ENCODE results near the gene KDM4E.

The KDM4E gene

GRCh38 chr11:95074792-95075563, 49.9 kb downstream of the KDM4E start:
- Histone ChIP-seq H3K9ac (ENCODE audit: low read length) (no peak overlapping the region), H3K27me3 (ENCODE audit: control insufficient read depth, insufficient read depth, low read length) (no peaks in the 10 kb centered on the region), H3K4me1 (ENCODE audit: control insufficient read depth, low read depth, low read length) (no peaks in the 10 kb centered on the region), H3K9me3 (ENCODE audit: control insufficient read depth, low read depth, low read length) (no peaks in the 10 kb centered on the region), H3K4me3 (ENCODE audit: low read length) (no peak overlapping the region), H3K27ac (ENCODE audit: low read length) (no peak overlapping the region), H3K36me3 (ENCODE audit: control insufficient read depth, low read depth, low read length) (no peaks in the 10 kb centered on the region)

GRCh38 chr11:95076416-95076815, 51.4 kb downstream of the KDM4E start:
- Histone ChIP-seq H3K27me3 (ENCODE audit: control insufficient read depth, insufficient read depth, low read length) (no peaks in the 10 kb centered on the region), H3K4me3 (ENCODE audit: low read length) (no peak overlapping the region), H3K27ac (ENCODE audit: low read length) (no peak overlapping the region), H3K4me1 (ENCODE audit: control insufficient read depth, low read depth, low read length) (peaks cover 2% of the 10 kb centered on the region), H3K9ac (ENCODE audit: low read length) (no peak overlapping the region), H3K9me3 (ENCODE audit: control insufficient read depth, low read depth, low read length) (no peaks in the 10 kb centered on the region), H3K36me3 (ENCODE audit: control insufficient read depth, low read depth, low read length) (no peaks in the 10 kb centered on the region)

GRCh38 chr11:95076981-95077380, 51.9 kb downstream of the KDM4E start:
- H3K27ac ChIP-seq (ENCODE audit: low read length), result no peak overlapping the region
- peaks cover 6% of the 10 kb centered on the region for H3K4me1 ChIP-seq (ENCODE audit: control insufficient read depth, low read depth, low read length)

More at GRCh38 chr11:95076981-95077380, 51.9 kb downstream of the KDM4E start:
- Histone ChIP-seq H3K9me3 (ENCODE audit: control insufficient read depth, low read depth, low read length) (no peaks in the 10 kb centered on the region), H3K27me3 (ENCODE audit: control insufficient read depth, insufficient read depth, low read length) (no peaks in the 10 kb centered on the region), H3K36me3 (ENCODE audit: control insufficient read depth, low read depth, low read length) (no peaks in the 10 kb centered on the region), H3K9ac (ENCODE audit: low read length) (no peak overlapping the region), H3K4me3 (ENCODE audit: low read length) (no peak overlapping the region)
